ENCODE measurements around the gene TADA1.

GRCh38 chr1:166907763-166908162 lies 31.7 kb upstream of the TADA1 start:
- TF ChIP-seq CTCF (conservative IDR thresholded peaks at IDR 0.05; ENCODE audit: low read depth in 2 of 2) (no peak), POLR2AphosphoS5 (IDR thresholded peaks at IDR 0.05; ENCODE audit: low read depth) (no peak)
